ENCODE measurements around the gene NUTM2B.
"Not testable (repeated sequence)": the region's sequence is repeated elsewhere in the genome, so short reads cannot be mapped to it uniquely, and the experiment has no call there.

Gene NUTM2B, protein sequence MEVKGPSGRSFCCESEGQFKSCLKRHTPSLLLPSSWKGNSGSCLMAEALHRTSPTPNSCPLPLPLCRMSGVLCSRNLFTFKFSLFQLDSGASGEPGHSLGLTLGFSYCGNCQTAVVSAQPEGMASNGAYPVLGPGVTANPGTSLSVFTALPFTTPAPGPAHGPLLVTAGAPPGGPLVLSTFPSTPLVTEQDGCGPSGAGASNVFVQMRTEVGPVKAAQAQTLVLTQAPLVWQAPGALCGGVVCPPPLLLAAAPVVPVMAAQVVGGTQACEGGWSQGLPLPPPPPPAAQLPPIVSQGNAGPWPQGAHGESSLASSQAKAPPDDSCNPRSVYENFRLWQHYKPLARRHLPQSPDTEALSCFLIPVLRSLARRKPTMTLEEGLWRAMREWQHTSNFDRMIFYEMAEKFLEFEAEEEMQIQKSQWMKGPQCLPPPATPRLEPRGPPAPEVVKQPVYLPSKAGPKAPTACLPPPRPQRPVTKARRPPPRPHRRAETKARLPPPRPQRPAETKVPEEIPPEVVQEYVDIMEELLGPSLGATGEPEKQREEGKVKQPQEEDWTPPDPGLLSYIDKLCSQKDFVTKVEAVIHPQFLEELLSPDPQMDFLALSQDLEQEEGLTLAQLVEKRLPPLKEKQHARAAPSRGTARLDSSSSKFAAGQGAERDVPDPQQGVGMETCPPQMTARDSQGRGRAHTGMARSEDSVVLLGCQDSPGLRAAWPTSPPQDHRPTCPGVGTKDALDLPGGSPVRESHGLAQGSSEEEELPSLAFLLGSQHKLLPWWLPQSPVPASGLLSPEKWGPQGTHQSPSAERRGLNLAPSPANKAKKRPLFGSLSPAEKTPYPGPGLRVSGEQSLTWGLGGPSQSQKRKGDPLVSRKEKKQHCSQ

DNA sequence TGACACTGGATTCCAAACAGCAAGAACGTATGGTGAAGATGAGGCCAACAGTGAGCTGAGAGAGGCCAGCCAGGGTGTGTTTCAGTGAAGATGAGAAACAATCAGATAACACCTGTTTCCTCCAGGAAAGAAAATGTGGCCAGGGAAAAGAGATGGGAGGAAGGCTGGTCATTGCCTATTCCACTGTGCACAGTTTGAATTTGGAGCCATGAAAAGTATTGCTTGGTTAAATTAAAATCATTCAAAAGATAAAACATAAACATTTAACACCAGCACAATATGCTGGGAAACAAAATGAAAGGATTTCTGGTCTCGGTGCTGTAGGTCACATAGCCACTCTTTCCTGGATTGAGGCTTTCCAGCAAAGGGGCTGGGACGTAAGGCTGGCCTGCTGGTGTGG lies at the start of gene NUTM2B:
NUTM2B (plus strand) TSS at position 301 of the 400 bp plus-strand sequence. CDS start 383 bp downstream, outside the sequence.
- CTCF ChIA-PET; POLR2A ChIA-PET (ENCODE audit: low non-redundant PET); H3K27ac ChIP-seq; DNase-seq (ENCODE audit: low spot score): not testable (repeated sequence)

DNA sequence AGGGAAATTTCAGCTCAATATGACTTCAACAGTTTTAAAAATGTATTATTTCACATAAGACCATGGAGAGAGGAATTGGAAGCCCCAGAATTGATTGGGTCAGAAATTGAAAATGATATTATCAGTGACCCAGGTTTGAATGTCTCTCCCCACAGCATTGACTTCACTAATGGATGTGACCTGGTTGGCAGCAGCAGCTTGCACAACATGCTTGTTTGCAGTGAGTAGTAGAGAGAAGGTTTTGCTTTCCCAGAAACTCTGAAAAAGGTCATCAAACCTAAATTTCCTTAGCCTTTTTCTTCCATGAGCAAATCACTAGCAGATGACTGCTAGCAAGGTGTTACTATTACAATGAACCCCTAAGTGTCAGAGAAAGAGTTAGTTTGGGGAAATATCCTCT lies 39.7 kb upstream of the NUTM2B start:
- CTCF ChIA-PET; DNase-seq (ENCODE audit: low spot score); POLR2A ChIA-PET (ENCODE audit: low non-redundant PET); H3K27ac ChIP-seq: not testable (repeated sequence)

DNA sequence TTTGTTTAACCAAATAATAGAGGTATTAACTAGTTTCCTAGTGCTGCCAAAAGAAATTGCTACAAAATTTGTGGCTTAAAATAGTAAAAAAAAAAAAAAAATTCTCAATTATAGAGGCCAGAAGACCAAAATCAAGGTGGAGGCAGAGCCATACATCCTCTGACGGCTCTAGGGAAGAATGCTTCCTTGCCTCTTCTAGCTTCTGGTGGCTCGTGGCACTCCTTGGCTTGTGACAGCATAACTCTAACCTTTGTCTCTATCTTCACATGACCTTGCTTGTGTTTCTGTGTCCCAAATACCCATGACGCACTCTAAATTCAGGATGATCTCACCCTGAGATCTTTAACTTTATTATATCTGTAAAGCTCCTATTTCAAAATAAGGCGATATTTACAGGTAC lies 38.3 kb upstream of the NUTM2B start:
- H3K27ac ChIP-seq; DNase-seq (ENCODE audit: low spot score); POLR2A ChIA-PET (ENCODE audit: low non-redundant PET); CTCF ChIA-PET: not testable (repeated sequence)

DNA sequence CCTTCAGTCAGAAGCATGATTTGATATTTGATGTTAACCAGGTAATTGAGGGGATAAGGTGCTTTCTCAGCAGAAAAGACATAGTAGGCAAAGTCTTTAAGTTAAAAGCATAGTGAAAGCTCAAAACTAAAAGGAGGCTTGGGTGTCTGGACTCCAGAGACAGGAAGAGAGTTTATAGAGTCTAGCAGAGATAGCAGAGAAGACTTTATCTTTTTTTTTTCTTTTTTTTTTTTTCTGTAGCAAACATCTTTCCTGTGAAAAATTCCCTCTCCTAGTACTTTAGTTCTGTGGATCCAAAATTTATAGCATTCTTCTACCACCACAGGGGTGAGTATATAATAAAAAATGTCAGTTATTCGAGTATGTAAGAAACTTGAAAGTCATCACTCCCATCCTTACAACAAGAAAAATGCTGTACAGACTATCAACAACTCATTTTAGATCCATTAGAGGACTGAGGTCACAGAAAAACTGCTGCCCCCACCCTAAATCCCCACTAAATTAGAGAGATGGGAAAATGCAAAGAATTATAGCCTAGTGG lies 33.7 kb upstream of the NUTM2B start:
- POLR2A ChIA-PET (ENCODE audit: low non-redundant PET); CTCF ChIA-PET; DNase-seq (ENCODE audit: low spot score): not testable (repeated sequence)

DNA sequence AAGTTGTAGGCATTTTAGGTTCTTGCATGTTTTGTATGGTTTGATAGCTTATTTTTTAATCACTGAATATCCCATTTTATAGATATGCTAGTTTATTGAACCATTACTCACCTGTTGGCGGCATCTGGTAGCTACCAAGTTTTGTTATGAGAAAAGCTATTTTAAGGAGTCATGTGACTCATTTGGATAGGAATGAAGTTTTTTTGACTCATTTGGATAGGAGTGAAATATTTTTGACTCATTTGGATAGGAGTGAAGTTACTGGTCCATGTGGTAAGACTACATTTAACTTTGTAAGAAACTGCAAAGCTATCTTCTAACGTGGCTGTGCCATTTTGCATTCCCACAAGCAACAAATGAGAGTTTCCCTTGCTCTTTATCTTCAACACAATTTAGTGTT lies 28.1 kb upstream of the NUTM2B start:
- DNase-seq (ENCODE audit: low spot score); POLR2A ChIA-PET (ENCODE audit: low non-redundant PET); H3K27ac ChIP-seq; CTCF ChIA-PET: not testable (repeated sequence)

More for the DNA sequence above, 33.7 kb upstream of the NUTM2B start:
- H3K27ac ChIP-seq: not testable (repeated sequence)

DNA sequence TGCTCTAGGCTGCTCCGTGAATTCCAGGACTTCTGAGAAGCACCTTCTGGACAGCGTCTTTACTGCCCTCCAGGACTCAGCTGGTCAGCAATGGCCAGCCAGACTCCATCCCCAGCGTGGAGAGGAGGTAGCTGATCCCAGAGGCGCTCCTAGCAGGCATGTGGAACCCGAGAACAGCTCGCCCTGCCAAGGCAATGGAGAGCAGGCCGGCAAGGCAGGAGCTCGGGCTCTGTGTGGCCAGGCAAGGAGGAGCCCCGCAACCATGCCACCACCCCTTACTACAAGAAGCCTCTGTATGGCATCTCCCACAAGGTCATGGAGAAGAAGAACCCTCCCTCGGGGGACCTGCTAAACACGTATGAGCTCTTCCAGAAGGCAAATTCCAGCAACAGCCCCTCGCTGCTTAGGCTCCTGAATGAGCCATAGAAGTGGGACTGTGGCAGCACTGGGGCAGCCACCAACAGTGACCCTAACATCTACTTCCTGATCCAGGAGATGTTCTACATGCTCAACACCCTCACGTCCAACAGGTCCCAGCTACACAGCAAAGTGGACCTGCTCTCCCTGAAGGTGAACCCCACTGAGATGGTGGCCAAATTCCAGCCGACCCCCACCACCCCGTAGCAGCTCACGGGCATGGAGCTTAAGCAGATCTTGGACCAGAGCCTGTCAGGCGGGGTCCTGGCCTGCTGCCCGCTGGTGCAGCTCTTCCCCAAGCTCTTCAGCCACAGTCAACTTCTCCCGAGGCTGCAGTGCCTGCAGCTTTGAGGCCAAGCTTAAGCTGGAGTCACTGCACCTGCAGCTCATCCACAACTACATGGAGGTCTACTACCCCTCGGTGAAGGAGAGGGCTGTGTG lies 19.8 kb upstream of the NUTM2B start:
- DNase-seq (ENCODE audit: low spot score); POLR2A ChIA-PET (ENCODE audit: low non-redundant PET); H3K27ac ChIP-seq; CTCF ChIA-PET: not testable (repeated sequence)

DNA sequence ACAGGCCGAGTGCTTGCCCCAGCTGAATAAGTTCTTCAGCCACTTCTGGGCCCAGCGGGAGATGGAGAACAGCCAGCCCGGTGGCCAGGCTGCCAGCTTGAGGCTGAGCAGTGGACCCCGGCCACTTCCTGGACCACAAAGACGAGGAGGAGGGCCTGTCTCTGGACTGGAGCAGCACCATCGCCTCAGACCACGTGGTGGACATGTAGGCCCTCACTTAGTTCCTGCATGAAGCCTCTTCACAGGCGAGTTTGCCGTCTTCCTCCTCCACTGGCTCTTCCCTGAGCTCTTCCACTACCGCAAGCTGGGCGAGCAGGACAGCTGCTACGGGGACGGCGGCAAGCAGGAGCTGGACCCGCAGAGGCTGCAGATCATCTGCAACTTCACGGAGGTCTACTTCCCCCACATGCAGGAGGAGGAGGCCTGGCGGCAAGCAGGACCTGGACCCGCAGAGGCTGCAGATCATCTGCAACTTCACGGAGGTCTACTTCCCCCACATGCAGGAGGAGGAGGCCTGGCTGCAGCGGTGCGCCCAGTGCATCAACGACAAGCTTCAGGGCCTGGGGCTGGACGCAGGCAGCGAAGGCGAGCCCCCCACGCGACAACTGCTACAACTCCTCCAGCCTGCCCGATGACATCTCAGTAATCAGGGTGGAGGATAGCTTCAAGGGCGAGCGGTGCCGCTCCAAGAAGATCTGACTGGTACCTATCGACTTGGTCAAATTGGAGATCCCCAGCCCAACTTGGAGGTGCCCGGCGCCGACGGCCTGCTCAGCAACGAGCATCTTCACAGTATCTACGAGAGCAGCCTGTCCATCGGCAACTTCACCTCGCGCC lies 18.9 kb upstream of the NUTM2B start:
- POLR2A ChIA-PET (ENCODE audit: low non-redundant PET); H3K27ac ChIP-seq; DNase-seq (ENCODE audit: low spot score): not testable (repeated sequence)
- CTCF ChIA-PET: interaction anchor here (0.6 kb wide), 1 partner anchor 123 kb away, joined by 3 read pairs; no protein-coding TSS in a partner anchor

DNA sequence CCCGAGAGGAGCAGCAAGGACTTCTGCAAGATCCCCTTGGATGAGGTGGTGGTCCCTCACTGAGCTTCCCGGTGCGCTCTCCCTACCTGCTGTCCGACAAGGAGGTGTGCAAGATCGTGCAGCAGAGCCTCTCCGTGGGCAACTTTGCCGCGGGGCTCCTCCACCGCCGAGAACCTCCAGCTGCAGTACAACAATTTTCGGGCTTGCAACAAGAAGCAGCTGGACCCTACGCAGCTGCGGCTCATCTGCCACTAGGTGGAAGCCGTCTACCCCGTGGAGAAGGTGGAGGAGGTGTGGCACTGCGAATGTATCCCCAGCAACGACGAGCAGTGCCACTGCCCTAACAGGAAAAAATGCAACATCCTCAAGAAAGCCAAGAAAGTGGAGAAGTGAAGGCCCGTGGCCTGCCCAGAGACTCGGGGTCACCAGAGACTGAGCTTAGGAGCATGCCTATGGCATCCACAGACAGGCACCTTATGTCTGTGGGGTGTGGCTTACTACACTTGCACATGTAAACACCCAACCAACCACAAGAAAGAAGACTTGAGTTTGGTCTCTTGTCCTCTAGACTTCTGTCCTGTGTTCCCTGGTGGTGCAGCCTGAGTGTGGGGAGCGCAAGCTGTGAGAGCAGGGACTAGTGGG lies 17.9 kb upstream of the NUTM2B start:
- CTCF ChIA-PET; H3K27ac ChIP-seq; DNase-seq (ENCODE audit: low spot score); POLR2A ChIA-PET (ENCODE audit: low non-redundant PET): not testable (repeated sequence)

DNA sequence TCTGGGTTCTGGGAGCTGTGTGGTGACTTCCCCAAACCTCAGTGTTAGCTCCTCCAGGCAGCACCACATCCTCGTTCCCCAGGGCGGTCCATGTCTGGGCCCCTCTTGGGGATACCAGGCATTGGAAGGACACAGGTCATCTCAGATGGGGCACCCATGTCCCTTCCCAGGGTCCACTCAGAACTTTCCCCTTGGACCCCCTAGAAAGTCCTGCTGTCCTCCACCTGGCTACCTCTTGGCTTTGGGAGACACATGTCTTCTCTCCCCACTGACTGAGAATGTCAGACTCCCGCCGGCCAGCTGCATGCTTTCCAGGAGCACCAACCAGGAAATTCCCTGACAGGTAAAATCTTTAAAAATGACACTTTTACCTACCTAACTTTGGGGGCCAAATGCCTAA lies 16.4 kb upstream of the NUTM2B start:
- H3K27ac ChIP-seq; CTCF ChIA-PET; DNase-seq (ENCODE audit: low spot score); POLR2A ChIA-PET (ENCODE audit: low non-redundant PET): not testable (repeated sequence)

DNA sequence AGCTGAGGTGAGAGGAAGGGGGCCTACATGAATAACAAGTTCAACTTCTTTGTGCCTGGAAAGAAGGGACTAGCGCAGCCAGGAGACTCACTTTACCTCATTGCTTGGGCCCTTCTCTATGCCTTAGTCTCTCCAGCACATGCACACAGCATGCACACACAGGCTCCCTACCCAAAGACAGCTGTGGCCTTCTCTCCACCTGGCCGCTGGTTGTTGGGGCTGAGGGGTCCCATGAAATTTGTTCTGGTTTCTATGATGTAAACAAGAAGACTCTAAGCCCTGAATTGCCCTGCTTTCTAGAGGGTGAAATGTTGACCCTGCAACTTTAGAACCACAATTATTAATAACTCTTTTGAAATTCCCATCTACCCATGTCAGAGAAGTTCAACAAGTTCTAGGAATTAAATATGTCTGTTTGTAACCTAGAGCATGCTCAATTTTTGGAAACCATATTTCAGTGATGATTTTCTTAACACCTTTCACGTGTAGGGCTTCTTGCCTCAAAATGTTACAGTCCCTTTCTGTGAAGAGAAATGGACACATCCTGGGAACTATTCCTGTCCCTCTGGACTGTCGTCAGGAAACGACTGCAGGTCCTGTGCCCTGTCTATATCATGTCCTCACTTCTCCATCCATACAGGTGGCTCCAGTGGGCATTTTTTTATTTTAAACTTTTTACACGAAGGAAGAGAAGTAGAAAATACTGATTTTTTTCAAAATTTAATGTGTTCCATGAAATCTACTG lies 15.4 kb upstream of the NUTM2B start:
- POLR2A ChIA-PET (ENCODE audit: low non-redundant PET); H3K27ac ChIP-seq; DNase-seq (ENCODE audit: low spot score); CTCF ChIA-PET: not testable (repeated sequence)

DNA sequence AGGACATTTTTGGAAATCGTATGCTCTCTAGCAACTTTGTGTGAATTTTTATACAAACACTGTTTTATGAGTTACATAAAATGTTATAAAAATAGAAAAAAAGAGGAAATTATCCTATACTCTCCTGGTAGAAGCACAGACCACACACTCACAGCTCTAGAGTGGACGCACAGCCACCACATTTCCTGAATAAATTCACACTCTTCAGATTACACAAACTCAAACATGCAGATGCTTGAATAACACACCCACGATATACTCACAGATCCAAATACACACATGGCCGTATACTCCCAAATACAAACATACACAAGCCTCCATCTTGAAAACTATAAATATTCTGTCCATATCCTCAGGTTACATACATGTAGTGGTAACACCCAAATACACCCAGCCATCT lies 14.2 kb upstream of the NUTM2B start:
- H3K27ac ChIP-seq; DNase-seq (ENCODE audit: low spot score); CTCF ChIA-PET; POLR2A ChIA-PET (ENCODE audit: low non-redundant PET): not testable (repeated sequence)

DNA sequence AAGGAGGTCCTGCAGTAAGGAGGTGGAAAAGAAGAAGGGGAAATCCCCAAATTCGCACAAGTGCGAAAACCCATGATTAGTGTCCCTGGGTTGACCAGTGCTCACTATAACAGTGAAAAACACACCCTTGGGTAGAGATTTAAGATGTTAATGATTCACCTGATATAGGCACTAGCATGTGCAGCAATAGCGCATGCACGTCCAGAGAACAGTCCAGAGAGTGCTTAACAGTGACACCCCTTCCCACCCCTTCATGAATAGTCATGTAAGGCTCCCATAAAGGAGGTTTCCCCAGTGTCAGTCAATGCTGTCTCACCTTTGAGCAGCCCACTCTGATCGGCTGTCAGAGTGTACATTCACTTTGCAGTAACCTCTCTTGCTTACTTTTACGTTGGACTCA lies 6.4 kb upstream of the NUTM2B start:
- DNase-seq (ENCODE audit: low spot score); CTCF ChIA-PET; POLR2A ChIA-PET (ENCODE audit: low non-redundant PET); H3K27ac ChIP-seq: not testable (repeated sequence)

DNA sequence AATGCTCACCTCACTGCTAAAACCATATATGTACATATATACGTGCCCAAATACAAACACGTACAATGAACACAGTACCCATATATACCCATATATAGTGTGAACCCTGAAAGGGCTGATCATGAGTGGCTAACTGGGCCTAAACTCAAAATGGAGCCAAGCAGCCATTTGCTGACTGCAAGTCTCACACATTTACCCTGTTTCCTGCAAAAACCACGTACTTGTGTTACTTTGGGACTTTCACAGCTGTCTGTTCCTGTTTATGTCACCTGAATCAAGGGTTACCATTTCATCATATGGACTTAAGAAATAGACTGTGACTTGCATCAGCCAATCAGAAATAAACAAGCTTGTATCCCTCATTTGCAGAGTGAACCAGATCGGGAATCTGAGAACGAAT lies 5.9 kb upstream of the NUTM2B start:
- CTCF ChIA-PET; POLR2A ChIA-PET (ENCODE audit: low non-redundant PET); H3K27ac ChIP-seq; DNase-seq (ENCODE audit: low spot score): not testable (repeated sequence)

DNA sequence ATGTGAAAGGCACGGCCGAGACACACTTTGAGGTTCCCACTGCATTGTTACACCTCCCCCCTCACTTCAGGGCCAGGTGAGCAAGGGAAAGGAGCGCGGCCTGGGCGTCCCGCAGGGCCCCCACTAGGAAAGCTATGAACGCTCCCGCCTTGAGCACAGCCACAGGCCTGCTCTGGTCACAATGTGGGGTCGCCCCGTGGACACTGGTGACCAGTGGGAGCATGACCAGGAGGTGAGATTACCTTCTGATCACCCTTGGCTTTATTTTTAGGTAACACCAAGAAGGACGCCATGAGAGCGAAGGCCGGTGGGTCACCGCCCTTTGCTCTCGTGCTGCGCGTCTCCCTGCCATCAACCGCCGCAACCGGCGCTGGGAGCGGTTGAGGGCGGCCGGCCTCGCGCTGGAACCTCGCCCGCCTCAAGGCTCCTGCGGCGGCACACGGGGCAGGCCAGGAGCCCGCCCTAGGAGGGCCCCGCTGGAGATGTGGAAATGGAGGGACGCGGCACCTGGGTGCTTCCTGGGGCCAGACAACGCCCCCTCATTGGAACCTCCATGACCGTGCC lies 2.6 kb upstream of the NUTM2B start:
- CTCF ChIA-PET; DNase-seq (ENCODE audit: low spot score); H3K27ac ChIP-seq; POLR2A ChIA-PET (ENCODE audit: low non-redundant PET): not testable (repeated sequence)

DNA sequence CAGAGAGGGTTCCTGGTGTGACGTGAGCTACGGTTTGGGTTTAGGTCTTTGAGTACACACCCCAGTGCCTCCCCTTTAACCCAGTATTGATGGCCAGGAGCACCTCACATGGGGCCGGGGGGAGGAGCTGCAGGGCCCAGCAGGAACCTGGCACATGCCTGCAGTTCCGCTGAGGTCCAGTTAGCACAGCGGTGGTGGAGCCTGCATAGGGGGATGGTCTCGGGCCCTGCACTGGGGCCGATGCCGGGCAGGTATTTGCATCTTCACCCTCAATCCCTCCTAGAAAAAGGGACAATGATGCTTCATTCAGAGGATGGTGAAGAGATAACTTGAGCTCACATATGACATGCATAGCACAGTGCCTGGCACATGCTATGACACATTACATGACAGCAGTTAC lies 4.0 kb downstream of the NUTM2B start:
- POLR2A ChIA-PET (ENCODE audit: low non-redundant PET); H3K27ac ChIP-seq; CTCF ChIA-PET; DNase-seq (ENCODE audit: low spot score): not testable (repeated sequence)

Measured in RWPE1 (cell line).